HK-2 (cell line): ENCODE measurements around the gene EIF1.
A peak's percentile ranks its signal among the peaks of the same experiment; 100 is the strongest.
"Not testable (repeated sequence)": the region's sequence is repeated elsewhere in the genome, so short reads cannot be mapped to it uniquely, and the experiment has no call there.

Source experiments
- DNase-seq: peaks from one replicate; pipeline ENCODE4 v3.0.0-alpha.2; 2018; ENCODE audit not compliant: unreplicated experiment

The EIF1 gene

GRCh38 chr17:41678907-41679739 lies 9.6 kb upstream of the EIF1 start:
- DNase-seq: peak; percentile 54

DNA sequence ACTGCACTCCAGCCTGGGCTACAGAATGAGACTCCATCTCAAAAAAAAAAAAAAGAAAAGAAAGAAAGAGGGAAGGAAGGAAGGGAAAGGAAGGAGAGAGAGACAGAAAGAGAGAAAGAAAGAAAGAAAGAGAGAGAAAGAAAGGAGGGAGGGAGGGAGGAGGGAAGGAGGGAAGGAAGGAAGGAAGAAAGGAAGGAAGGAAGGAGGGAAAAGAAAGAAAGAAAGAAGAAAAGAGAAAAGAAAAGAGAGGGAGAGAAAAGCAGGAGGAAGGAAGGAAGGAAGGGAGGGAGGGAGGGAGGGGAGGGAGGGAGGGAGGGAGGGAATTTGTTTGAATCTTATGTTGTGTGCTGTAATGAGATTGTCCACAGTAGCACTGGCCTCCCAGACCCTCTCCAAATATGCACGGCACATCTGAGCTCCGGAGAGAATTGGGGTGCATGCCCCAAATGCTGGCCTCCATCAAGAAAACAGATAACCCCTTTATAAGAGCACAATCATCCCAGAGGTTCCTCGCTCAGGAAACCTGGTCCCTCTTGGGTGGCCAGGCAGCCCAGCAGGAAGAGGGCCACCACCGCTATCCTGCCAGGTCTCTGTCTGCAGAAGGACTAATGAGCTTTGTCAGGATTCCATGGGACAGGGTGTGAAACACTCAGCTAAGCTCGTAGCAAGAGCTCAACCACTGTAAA lies 8.8 kb upstream of the EIF1 start:
- no peak for DNase-seq

DNA sequence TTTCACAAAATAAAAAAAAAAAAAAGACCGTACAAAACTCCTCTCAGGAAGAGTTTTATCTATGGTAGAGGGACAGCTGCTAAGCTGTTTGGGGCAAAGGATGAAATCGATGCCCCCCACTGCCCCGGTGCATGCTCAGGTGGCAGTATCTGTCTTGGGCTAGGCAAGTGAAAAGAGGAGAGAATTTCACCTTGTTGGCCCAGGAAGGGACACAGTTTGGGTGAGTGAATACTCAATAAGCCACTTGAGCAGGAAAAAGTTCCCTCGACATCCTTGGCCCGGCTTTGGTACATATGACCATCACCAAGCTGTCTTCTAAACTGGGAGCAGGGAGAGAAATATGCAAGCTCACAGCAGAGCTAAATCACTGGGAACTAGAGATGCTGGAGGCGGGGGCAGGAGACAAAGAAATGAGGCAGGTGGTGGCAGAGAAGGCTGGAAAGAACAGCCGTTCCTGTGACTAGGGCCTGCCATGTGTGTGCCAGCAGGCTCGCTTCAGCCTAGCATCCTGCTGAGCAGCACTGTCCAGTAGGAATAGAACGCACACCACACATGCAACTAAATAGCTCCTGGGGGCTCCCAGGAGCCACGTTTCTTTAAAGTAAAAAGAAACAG lies 8.2 kb upstream of the EIF1 start:
- no peak for DNase-seq

GRCh38 chr17:41681776-41682175 lies 6.9 kb upstream of the EIF1 start:
- no peak for DNase-seq

DNA sequence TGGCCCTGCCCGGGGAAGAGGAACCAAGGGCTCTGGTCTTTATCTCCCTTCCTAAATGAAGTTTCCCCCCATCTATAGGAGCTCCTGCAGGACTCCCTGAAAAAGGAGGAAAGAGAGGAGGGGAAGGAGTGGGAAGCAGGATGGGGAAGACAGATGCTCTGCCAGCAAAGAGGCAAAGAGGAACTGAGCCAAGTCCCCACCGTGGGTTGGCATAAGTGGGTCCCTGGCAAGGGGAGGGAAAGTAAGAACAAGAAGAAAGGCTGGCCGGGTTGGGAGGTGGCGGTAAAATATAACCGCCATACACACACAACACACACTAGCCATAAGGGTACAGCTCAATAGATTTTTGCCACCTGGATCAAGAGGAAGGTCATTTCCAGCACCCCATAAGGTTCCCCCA lies 6.1 kb upstream of the EIF1 start:
- DNase-seq: no peak

DNA sequence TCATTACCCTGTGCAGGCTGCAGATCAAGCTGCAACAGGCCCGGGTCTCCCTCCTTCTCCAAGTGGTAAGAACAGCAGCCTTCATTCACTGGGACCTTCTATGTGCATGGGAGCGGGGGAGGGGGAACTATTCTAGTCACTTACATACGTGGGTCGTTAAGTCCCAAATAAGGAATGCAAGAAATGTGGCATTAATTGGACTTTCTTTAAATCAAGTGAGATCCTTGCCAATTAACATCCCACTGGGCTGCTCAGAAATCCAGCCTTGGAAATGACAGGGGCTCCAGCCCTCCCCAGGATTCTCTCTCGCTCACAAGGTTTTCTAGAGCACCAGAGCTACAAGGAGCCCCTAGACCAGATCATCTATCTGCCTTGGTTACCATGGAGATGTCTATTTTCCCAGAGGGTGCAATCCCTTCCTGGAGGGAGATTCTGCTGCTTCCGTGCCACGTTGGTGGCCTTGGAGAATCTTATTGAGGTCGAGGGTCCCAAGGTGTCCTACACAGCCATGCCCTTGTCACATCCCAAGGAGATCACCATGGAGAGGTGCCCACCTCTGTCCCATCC lies 5.2 kb upstream of the EIF1 start:
- no peak for DNase-seq

GRCh38 chr17:41684035-41684434 lies 4.7 kb upstream of the EIF1 start:
- DNase-seq: no peak

GRCh38 chr17:41685753-41686152 lies 2.9 kb upstream of the EIF1 start:
- not testable (repeated sequence) for DNase-seq

DNA sequence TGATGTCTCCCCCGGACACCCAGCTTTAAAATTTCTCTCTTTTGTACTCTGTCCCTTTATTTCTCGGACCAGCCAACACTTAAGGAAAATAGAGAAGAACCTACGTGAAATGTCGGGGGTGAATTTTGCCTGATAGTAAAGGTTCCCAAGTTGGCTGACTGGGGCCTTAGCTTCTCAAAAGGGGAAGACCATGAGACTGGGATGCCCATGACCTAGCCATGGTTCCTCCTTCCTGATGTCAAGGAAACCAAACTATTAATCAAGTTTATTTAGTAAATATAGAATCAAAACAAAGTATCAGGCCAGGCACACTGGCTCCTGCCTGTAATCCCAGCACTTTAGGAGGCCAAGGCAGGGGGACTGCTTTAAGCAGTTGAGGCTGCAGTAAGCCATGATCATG lies 2.4 kb upstream of the EIF1 start:
- no peak for DNase-seq

- DNase-seq: peak; percentile 48
Observed at GRCh38 chr17:41687828-41688640, 651 bp upstream of the EIF1 start.

- DNase-seq: no peak
Observed at GRCh38 chr17:41689497-41690299, 1.0 kb downstream of the EIF1 start.

GRCh38 chr17:41690497-41690896 lies 1.8 kb downstream of the EIF1 start:
- no peak for DNase-seq

GRCh38 chr17:41691031-41691777 lies 2.5 kb downstream of the EIF1 start:
- DNase-seq: no peak

DNA sequence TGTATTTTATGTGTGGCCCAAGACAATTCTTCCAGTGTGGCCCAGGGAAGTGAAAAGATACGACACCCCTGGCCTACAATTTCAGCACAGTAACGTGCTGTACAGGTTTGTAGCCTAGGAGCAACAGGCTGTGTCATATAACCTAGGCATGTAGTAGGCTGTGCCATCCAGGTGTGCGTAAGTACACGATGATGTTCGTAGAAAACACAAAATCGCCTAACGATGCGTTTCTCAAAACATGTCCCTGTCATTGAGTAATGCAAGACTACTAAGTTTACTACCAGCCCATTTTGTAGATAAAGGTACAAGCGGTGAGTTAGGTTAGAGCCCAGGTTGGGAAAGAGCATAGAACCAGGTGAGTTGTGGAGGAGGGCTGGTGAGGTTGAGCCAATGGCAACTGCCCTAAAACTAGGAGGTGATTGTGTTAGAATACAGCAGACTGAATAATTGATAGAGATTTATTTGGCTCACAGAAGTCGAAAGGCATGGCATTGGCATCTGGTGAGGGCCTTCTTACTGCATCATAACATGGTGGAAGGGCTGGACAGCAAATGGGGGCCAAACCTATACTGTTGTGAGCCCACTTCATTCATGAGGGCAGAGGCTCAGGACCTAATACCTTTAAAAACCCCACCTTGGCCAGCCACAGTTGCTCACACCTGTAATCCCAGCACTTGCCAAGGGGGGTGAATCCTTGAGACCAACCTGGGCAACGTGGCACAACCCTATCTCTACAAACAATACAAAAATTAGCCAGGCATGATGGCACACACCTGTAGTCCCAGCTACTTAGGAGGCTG lies 4.2 kb downstream of the EIF1 start:
- no peak for DNase-seq

- DNase-seq: no peak
Observed at GRCh38 chr17:41695134-41695661, 6.5 kb downstream of the EIF1 start.

DNA sequence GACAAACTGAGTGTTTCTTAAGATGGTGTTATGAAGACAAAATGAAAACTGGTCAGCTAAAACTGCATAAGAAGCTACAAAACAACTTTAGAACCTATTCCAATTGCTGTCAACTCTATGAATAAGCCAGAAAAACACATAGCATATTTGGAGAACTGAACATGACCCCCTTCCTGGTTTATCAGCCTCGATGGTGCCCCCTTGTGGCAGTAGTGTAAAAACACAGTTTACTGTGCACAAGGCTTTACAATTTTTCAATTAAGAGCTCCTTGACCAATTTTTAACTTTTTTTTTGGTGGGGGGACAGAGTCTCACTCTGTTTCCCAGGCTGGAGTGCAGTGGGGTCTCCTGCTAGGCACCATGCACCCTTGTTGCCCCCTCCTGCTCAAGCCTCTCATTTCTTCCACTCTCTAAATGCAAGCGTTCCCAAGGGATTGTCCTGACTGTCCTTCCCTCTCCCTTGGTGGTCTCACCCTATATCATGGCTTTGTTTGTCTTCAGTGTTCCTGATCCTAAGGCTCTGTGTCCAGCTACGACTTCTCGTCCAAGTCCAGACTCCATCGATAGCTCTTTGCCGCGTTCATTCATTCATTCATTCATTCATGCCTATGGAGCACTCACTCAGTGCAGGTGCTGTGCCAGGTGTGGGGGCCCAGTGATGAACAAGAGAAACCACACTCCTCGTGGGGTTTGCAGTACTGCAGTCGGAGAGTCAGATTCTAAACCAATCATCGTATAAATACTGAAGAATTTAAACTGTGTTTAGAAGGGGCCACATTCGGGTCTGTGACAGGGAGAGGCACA lies 7.5 kb downstream of the EIF1 start:
- DNase-seq: no peak

GRCh38 chr17:41697122-41697962 lies 8.7 kb downstream of the EIF1 start:
- DNase-seq: no peak
